Thoracic aorta (tissue), 2 donors: ENCODE data around the gene ARF3. TPM values are rescaled to one million over a fixed set of nuclear protein-coding genes. Genes with fewer than 3 reads are reported as not detected.

Experiments
- ATAC-seq: fragments of 150-250 bp; one replicate; pipeline ENCODE4 v1.8.0; 2017; ENCODE audit warnings: low read depth; ENCODE audit not compliant: insufficient number of reproducible peaks, low FRiP score
- DNase-seq: peaks from one replicate; pipeline ENCODE4 v3.0.0-alpha.2; 2020; ENCODE audit warnings: low spot score
- H3K27ac ChIP-seq, 2 donors: fragments of 200-600 bp; sonication (generic); 1 replicate in 1 of 2; 2 replicates in 1 of 2; pipeline ENCODE4 v1.5.1; 2016; ENCODE audit warnings: mild to moderate bottlenecking in 2 of 2, moderate library complexity in 2 of 2
- H3K27me3 ChIP-seq: fragments of 200-600 bp; sonication (generic); replicated peaks from 2 replicates; pipeline ENCODE4 v1.6.0; 2016; ENCODE audit warnings: mild to moderate bottlenecking; ENCODE audit not compliant: insufficient read depth
- H3K36me3 ChIP-seq: fragments of 200-600 bp; sonication (generic); one replicate; pipeline ENCODE4 v1.5.1; 2016
- H3K4me1 ChIP-seq, 2 donors: fragments of 200-600 bp; sonication (generic); 1 replicate in 1 of 2; 2 replicates in 1 of 2; pipeline versions ENCODE4 v1.5.1 to v1.6.0; 2016; ENCODE audit warnings: low read depth in 2 of 2, mild to moderate bottlenecking in 1 of 2; ENCODE audit not compliant: control insufficient read depth in 1 of 2
- H3K4me3 ChIP-seq: fragments of 200-600 bp; sonication (generic); 2 replicates; pipeline ENCODE4 v1.5.1; 2016; ENCODE audit warnings: mild to moderate bottlenecking
- H3K9me3 ChIP-seq: fragments of 200-600 bp; sonication (generic); 2 replicates; pipeline ENCODE4 v1.5.1; 2016
- total RNA-seq, 2 donors: library from RNA; depleted of rRNA; stranded (reverse); fragments of >200 nt; gene quantifications; one replicate each; pipeline versions ENCODE4 v1.1.0 to v1.2.3, GENCODE V29; 2016
- TF ChIP-seq, protein P1 (sequence below): fragments of 200-600 bp; sonication (generic); IDR thresholded peaks from one replicate; pipeline ENCODE4 v1.5.1; 2019; ENCODE audit warnings: antibody characterized with exemption

Gene ARF3
- total RNA-seq, 2 donors from 2014 or later, result 63.4 to 65.8 TPM

DNA sequence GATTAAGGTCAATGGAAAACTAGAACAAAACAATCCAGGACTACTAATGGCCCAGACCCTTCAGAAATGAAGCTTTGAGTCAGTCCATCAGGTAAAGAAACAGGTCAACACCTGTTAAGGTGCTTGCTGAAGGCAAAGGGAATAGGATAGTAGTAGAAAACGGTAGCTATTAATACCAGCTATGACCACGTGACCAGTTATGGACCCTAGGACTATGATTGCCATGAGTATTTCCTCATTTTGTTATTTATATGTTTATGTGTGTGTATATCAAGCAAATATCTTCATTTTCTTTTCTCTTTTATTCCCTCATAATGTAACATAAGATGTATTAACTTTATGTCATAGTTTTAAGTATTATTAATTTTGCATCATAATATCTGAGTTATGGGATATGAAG is 57.6 kb downstream of the ARF3 start:
- TF ChIP-seq, protein P1, sequence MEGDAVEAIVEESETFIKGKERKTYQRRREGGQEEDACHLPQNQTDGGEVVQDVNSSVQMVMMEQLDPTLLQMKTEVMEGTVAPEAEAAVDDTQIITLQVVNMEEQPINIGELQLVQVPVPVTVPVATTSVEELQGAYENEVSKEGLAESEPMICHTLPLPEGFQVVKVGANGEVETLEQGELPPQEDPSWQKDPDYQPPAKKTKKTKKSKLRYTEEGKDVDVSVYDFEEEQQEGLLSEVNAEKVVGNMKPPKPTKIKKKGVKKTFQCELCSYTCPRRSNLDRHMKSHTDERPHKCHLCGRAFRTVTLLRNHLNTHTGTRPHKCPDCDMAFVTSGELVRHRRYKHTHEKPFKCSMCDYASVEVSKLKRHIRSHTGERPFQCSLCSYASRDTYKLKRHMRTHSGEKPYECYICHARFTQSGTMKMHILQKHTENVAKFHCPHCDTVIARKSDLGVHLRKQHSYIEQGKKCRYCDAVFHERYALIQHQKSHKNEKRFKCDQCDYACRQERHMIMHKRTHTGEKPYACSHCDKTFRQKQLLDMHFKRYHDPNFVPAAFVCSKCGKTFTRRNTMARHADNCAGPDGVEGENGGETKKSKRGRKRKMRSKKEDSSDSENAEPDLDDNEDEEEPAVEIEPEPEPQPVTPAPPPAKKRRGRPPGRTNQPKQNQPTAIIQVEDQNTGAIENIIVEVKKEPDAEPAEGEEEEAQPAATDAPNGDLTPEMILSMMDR, result no peak
- Histone ChIP-seq H3K4me1 (peaks cover 2 to 5% of the 10 kb centered on the region in 2 donors), H3K36me3 (no peaks in the 10 kb centered on the region), H3K27me3 (no peaks in the 10 kb centered on the region), H3K27ac (no peak overlapping the region), H3K4me3 (no peak overlapping the region), H3K9me3 (no peaks in the 10 kb centered on the region)
- DNase-seq (no peak), ATAC-seq (no peak)

DNA sequence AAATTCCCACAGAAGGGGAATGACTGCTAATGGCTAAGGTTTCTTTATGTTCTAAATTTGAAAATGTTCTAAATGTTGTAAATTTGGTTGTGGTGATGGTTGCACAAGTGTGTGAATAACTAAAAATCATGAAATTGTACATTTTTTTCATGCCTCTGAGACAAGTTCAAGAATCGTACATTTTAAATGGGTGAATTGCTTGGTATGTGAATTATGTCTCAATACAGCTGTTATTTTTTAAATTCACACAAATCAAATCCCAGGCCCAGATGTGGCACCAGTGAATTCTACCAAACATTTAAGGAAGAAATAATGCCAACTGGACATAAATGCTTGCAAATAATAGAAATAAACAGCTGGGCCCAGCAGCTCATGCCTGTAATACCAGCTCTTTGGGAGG is 63.0 kb downstream of the ARF3 start:
- DNase-seq (no peak), ATAC-seq (no peak)
- Histone ChIP-seq H3K27ac (no peak overlapping the region), H3K4me3 (no peak overlapping the region), H3K27me3 (no peaks in the 10 kb centered on the region), H3K9me3 (no peaks in the 10 kb centered on the region), H3K4me1 (peaks cover 0 to 8% of the 10 kb centered on the region in 2 donors), H3K36me3 (no peaks in the 10 kb centered on the region)
- TF ChIP-seq, protein P1, result no peak

DNA sequence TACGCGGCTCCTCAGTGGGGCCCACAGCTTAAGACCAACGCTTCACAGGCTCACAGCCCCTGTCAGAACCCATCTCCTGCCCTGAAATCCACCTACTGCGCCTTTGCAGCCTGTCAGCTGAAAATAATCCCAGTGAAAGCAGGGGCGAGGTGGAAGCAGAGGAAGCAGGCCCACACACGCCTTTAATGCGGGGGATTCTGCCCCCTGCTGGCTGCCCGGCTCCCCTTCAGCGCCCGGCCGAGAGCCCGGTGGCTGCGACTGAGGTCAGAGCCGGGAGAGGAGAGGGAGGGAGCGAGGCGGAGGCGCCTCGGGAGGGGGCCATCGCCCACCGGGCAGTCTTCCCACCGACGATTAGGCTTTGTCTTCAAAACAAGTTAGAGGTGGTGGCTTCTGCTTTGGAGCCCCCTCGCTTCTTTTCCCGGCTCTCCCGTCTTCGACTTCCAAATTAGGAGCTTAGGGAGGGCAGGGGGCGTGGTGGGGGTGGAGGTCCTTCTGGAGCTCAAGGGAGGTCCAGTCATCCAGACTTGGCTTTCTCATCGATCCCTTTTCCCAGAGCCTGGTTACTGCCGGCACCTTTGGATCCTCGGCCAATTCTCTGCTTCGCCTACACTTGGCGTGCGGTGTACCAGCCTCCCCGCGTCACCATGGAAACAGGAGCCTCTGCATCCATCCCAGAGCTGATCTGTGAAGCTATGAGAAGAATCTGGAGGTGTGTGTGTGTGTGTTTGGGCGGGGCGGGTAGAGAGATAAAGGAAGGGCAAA is 66.4 kb downstream of the ARF3 start:
- no peaks in the 10 kb centered on the region for H3K36me3 ChIP-seq
- H3K27me3 ChIP-seq, result no peaks in the 10 kb centered on the region
- H3K4me1 ChIP-seq, result peaks cover 0 to 8% of the 10 kb centered on the region in 2 donors
- TF ChIP-seq, protein P1, result peak; percentile 89
- peak overlapping the region; percentile 60 for H3K4me3 ChIP-seq
- H3K9me3 ChIP-seq, result no peaks in the 10 kb centered on the region
- ATAC-seq (peak; percentile 78), DNase-seq (peak; percentile 23)
- no peak overlapping the region for H3K27ac ChIP-seq

DNA sequence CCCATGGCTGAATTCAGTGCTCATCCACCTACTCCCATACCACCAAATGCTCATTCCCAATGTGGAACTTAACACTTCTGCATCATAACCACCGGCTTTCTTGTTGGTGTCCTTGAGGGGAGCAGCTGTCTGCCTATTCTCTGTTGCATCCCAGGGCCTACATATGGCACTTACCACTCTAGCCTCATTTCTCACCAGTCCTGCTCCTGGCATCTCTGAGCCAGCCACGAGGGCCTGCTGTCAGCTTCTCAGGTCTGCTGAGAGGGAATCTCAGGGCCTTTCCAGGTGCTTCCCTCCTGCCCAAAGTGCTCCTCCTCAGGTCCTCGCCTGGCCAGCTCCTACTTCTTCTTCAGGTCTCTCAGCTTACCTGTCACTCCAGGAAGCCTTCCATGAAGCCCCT is 67.6 kb downstream of the ARF3 start:
- DNase-seq, result no peak
- TF ChIP-seq, protein P1, result no peak

More for the DNA sequence above, 67.6 kb downstream of the ARF3 start:
- Histone ChIP-seq H3K27ac (no peak overlapping the region), H3K36me3 (no peaks in the 10 kb centered on the region), H3K4me1 (peaks cover 0 to 8% of the 10 kb centered on the region in 2 donors), H3K27me3 (no peaks in the 10 kb centered on the region), H3K9me3 (no peaks in the 10 kb centered on the region), H3K4me3 (no peak overlapping the region)
- no peak for ATAC-seq

Other genes with a start within 250 kb of the ARF3 start
- gene CCNT1, start 240.8 kb downstream of the ARF3 start, total RNA-seq, result 10 to 100 TPM; 20.3 to 53.7 TPM
- 100 to 1,000 TPM; 102 to 109 TPM for gene ADCY6, start 168.4 kb downstream of the ARF3 start, total RNA-seq
- 10 to 100 TPM; 17.8 to 30.5 TPM for gene CACNB3, start 139.0 kb downstream of the ARF3 start, total RNA-seq
- gene DDX23, start 105.3 kb downstream of the ARF3 start, total RNA-seq, result 10 to 100 TPM; 53.7 to 92.6 TPM
- 1 to 10 TPM; 1.8 to 2.6 TPM for gene RND1, start 91.6 kb downstream of the ARF3 start, total RNA-seq
- 10 to 100 TPM; 19.0 to 22.2 TPM for gene FKBP11, start 32.0 kb downstream of the ARF3 start, total RNA-seq
- 1 to 10 TPM in 1 of 2 donors, under 1 TPM in 1; 0.54 to 2.3 TPM for gene WNT10B, start 14.2 kb upstream of the ARF3 start, total RNA-seq
- gene WNT1, start 20.8 kb upstream of the ARF3 start, total RNA-seq, result 1 to 10 TPM in 1 of 2 donors, not detected in 1; 1.2 TPM
- under 1 TPM in 1 of 2 donors, not detected in 1; 0.14 TPM for gene DDN, start 41.9 kb upstream of the ARF3 start, total RNA-seq
- 10 to 100 TPM; 53.2 to 68.1 TPM for gene PRKAG1, start 61.3 kb upstream of the ARF3 start, total RNA-seq
- 100 to 1,000 TPM in 1 of 2 donors, 10 to 100 TPM in 1; 56.5 to 101 TPM for gene KMT2D, start 103.3 kb upstream of the ARF3 start, total RNA-seq
- 1 to 10 TPM in 1 of 2 donors, not detected in 1; 1.3 TPM for gene RHEBL1, start 112.5 kb upstream of the ARF3 start, total RNA-seq
- 1 to 10 TPM; 1.2 to 2.4 TPM for gene DHH, start 137.3 kb upstream of the ARF3 start, total RNA-seq
- 10 to 100 TPM; 77.7 to 93.4 TPM for gene LMBR1L, start 153.4 kb upstream of the ARF3 start, total RNA-seq
- 100 to 1,000 TPM; 501 to 945 TPM for gene TUBA1B, start 173.9 kb upstream of the ARF3 start, total RNA-seq
- 100 to 1,000 TPM; 107 to 259 TPM for gene TUBA1A, start 231.6 kb upstream of the ARF3 start, total RNA-seq